Astrocyte of the spinal cord (primary cell): Measurements from ENCODE around the gene FANCM.
A peak's percentile ranks its signal among the peaks of the same experiment; 100 is the strongest.

ENCODE experiments used
- DNase-seq: peaks from one replicate; pipeline ENCODE4 v3.0.0; 2011; ENCODE audit warnings: low read depth, low spot score
- H3K4me3 ChIP-seq: 2 replicates; pipeline ENCODE4 v1.5.1; 2011; ENCODE audit warnings: low read depth, mild to moderate bottlenecking, low read length, moderate library complexity
- CTCF ChIP-seq: IDR thresholded peaks from 2 replicates; pipeline ENCODE4 v1.5.1; 2012; ENCODE audit warnings: low read depth, mild to moderate bottlenecking, low read length, inconsistent platforms
- in situ Hi-C: cut with HindIII; loops from 2 replicates; pipeline ENCODE4 v1.10.0; 2017; ENCODE audit warnings: low sequenced_read_pairs

Gene FANCM

GRCh38 chr14:45169906-45170305 lies 34.2 kb downstream of the FANCM start:
- DNase-seq, result no peak
- in situ Hi-C loops, result no loop called here
- TF ChIP-seq CTCF, result no peak
- no peak overlapping the region for H3K4me3 ChIP-seq

- in situ Hi-C loops, result no loop called here
- DNase-seq, result peak; percentile 58
- no peak for TF ChIP-seq CTCF
- no peak overlapping the region for H3K4me3 ChIP-seq
Observed at GRCh38 chr14:45177076-45177475, 41.3 kb downstream of the FANCM start.

- in situ Hi-C loops, result no loop called here
- no peak for TF ChIP-seq CTCF
- peak; percentile 27 for DNase-seq
- H3K4me3 ChIP-seq, result no peak overlapping the region
Observed at GRCh38 chr14:45181329-45181728, 45.6 kb downstream of the FANCM start.

GRCh38 chr14:45181806-45182205 lies 46.1 kb downstream of the FANCM start:
- no peak for TF ChIP-seq CTCF
- no peak for DNase-seq
- H3K4me3 ChIP-seq, result no peak overlapping the region
- in situ Hi-C loops, result no loop called here

GRCh38 chr14:45185100-45185814 lies 49.5 kb downstream of the FANCM start:
- no peak for DNase-seq
- in situ Hi-C loops, result no loop called here
- TF ChIP-seq CTCF, result no peak

GRCh38 chr14:45194964-45195363 lies 59.2 kb downstream of the FANCM start:
- TF ChIP-seq CTCF, result no peak
- in situ Hi-C loops, result no loop called here
- no peak for DNase-seq

More at GRCh38 chr14:45185100-45185814, 49.5 kb downstream of the FANCM start:
- no peak overlapping the region for H3K4me3 ChIP-seq

More at GRCh38 chr14:45194964-45195363, 59.2 kb downstream of the FANCM start:
- H3K4me3 ChIP-seq, result no peak overlapping the region
